GM13977 (cell line): ENCODE results near the gene IFT122.

ENCODE experiments used
- DNase-seq: peaks from one replicate; pipeline ENCODE4 v3.0.0; 2012; ENCODE audit warnings: low spot score
- CTCF ChIP-seq: IDR thresholded peaks from 2 replicates; pipeline ENCODE4 v1.5.1; 2012; ENCODE audit warnings: mild to moderate bottlenecking, control low read depth; ENCODE audit not compliant: insufficient read depth; ENCODE audit errors: extremely low read depth, missing control alignments
- in situ Hi-C: fragments of 300-500 bp; cut with MboI; formaldehyde crosslinking; loops from one replicate; pipeline ENCODE4 v1.12.0; 2022; ENCODE audit warnings: low sequenced_read_pairs, low pct_unique_long_range_greater_than_20kb, mixed read lengths, inconsistent platforms; ENCODE audit not compliant: unreplicated experiment

IFT122 gene

GRCh38 chr3:129417326-129417725 is 22.7 kb upstream of the IFT122 start:
- no peak for TF ChIP-seq CTCF
- no peak for DNase-seq
- in situ Hi-C loops = no loop called here

DNA sequence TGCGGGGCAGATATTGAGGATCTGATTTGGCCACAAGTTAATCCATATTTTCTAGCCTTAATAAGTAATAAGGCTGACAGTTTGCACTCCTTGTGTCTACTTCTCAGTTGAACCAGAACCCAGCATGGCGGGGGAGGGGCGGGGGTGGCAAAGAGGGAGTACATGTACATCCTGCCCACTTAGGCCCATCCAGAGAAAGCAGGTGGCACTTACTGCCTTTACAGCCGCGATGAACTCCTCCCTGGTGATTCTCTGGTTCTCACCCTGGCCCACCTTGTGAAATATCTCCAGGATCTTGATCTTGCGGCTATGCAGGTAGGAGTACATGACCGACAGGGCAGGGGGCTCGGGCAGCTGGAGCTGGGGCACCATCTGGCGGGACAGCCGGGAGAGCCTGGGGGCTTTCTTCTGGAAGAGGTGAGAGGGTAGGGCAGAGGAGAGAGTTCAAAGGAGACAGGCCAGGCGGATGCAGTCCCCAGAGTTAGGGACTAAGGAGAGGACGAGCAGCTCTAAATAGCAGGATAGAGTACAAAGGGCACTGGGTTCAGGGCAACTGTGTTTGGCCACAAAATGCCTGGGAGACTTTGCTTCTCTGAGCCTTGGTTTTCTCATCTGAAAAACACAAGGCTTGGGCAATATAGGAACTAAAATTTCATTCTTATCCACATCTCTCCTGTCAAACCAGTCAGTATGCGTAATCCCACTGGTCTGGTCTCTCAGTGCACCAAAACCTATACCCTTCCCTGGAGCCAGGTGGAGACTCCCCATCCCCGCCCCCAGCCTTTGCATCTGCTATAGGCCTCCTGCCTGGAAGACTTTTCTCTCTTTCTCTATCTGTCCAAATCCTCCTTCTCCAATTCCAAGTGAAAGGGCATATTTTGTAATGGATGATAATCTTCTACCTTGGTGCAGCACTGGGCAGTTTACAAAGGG is 21.7 kb upstream of the IFT122 start:
- in situ Hi-C loops = no loop called here

GRCh38 chr3:129419476-129419875 is 20.5 kb upstream of the IFT122 start:
- no peak for DNase-seq
- TF ChIP-seq CTCF = no peak
- in situ Hi-C loops = no loop called here

More for the DNA sequence above, 21.7 kb upstream of the IFT122 start:
- TF ChIP-seq CTCF = no peak
- no peak for DNase-seq

DNA sequence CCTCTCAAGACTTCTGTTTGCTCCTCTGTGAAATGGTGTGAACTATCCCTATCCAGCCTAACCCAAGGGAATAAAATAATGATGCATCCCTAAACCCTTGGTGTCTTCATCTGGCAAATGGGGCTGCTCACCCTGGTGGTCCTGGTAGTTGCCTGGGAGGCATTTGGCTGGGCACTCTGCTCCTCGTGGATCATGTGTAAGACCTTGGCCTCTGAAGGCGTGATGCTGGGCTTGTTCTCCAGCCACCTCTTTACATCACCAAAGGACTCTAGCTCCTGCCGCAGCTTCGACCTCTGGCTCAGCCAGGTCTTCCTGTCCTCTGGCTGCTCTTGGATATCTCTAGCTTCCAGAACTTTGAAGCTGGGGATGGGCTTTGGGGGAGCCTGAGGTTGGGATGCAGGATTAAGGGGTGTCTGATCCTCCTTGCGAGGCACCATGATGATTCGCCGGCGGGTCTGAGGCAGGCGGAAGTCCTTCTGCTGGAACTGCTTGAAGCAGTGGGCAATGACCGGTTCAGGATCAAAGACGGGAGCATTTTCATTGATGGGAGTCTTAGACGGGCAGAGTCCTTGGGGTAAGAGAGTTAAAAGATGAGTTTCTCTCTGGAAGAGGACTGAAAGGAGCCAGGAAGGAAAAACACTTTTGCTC is 18.7 kb upstream of the IFT122 start:
- DNase-seq = no peak
- no peak for TF ChIP-seq CTCF
- in situ Hi-C loops = no loop called here

DNA sequence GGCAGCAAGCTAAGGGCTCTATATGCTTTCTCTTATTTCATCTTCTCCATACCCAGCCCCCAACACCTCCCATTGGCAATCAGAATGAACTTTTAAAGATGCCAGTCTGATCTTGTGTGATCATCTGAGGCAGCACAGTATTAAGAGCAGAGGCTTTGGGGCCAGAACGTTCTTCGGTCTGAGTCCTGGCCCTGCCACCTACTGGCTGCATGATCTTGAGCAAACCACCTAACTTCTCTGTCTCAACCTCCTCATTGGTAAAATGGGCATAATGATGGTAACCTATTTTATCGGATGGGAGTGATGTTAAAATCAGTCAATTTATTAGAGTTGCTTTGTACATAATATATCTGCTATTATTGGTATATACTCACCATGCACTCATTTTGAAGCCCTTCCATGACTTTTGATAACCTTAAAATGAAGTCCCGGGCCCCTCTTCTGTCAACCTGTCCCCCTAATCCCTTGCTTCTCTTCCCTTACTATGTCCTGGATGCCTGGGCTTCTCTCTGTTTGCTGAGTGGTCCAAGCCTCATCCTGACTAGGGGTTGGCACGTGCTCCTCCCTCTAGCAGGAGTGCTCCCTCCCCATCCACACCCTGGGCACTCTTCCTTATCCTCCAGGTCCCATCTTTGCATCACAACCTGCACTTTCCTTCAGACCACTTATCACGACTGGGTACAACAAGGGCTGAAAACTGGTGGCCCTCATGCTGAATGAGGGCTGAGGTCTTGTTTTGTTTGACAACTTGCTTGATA is 17.9 kb upstream of the IFT122 start:
- DNase-seq = no peak
- TF ChIP-seq CTCF = no peak
- in situ Hi-C loops = no loop called here

GRCh38 chr3:129422897-129423296 is 17.1 kb upstream of the IFT122 start:
- in situ Hi-C loops = no loop called here
- no peak for TF ChIP-seq CTCF

More at GRCh38 chr3:129422897-129423296, 17.1 kb upstream of the IFT122 start:
- no peak for DNase-seq
